K562 (cell line): ENCODE data around the gene HAPLN3. TPM values are rescaled to one million over a fixed set of nuclear protein-coding genes. Genes with fewer than 3 reads are reported as not detected.

Experiments
- ASH1L ChIP-seq: fragments of 450-650 bp; IDR thresholded peaks from 2 replicates; pipeline ENCODE4 v1.6.1; 2018; ENCODE audit warnings: borderline replicate concordance, mild to moderate bottlenecking, low read depth; ENCODE audit not compliant: partially characterized antibody
- CBX1 ChIP-seq: sonication (generic); IDR thresholded peaks from 2 replicates; pipeline ENCODE4 v1.6.1; 2016; ENCODE audit warnings: antibody characterized with exemption, low read depth, mild to moderate bottlenecking
- MAZ ChIP-seq, 2 experiments: fragments of 450-650 bp in 1 of 2; sonication (generic) in 1 of 2; formaldehyde crosslinking; IDR thresholded peaks in 1 of 2; conservative IDR thresholded peaks in 1 of 2; 2 replicates each; pipeline versions ENCODE4 v1.4.0 to v1.5.0; 2020; ENCODE audit warnings: mild to moderate bottlenecking in 1 of 2, missing genetic modification reagents in 1 of 2
- PTTG1 ChIP-seq: fragments of 450-650 bp; IDR thresholded peaks from 2 replicates; pipeline ENCODE4 v1.6.1; 2016; ENCODE audit warnings: low read depth, mild to moderate bottlenecking, missing genetic modification characterization, missing compliant biosample characterization
- RB1 ChIP-seq: fragments of 450-650 bp; IDR thresholded peaks from 2 replicates; pipeline ENCODE4 v1.6.1; 2017; ENCODE audit warnings: low read depth, mild to moderate bottlenecking
- STAT6 ChIP-seq: sonication (generic); formaldehyde crosslinking; IDR thresholded peaks from 2 replicates; pipeline ENCODE4 v1.8.1; 2023; ENCODE audit warnings: mild to moderate bottlenecking, missing genetic modification reagents
- THRB ChIP-seq: fragments of 450-650 bp; formaldehyde crosslinking; conservative IDR thresholded peaks from 2 replicates; pipeline ENCODE4 v1.4.0; 2022; ENCODE audit warnings: mild to moderate bottlenecking, missing genetic modification characterization
- ZBED1 ChIP-seq: IDR thresholded peaks from 2 replicates; pipeline ENCODE4 v1.6.1; 2014
- polyA plus RNA-seq, 8 experiments: library from polyadenylated mRNA; depleted of rRNA in 4 of 8; stranded (reverse) in 5 of 8; unstranded in 3 of 8; fragments of >200 nt; fragmentation: Nextera tagmentation in 2 of 8; fragmentation: Illumina TruSeq in 1 of 8; extraction: Ambion mirVana in 2 of 8; extraction: Trizol in 1 of 8; gene quantifications; 2 replicates each; pipeline versions ENCODE4 v1.2.1 to v1.2.3, GENCODE V29; 2011 to 2014; ENCODE audit warnings: inconsistent platforms in 1 of 8, missing spikeins in 1 of 8
- total RNA-seq, 7 experiments: library from RNA; depleted of rRNA in 6 of 7; stranded (reverse); fragments of >200 nt in 6 of 7; fragmentation: Illumina TruSeq in 2 of 7; extraction: Trizol in 2 of 7; gene quantifications; 2 replicates each; pipeline versions ENCODE4 v1.2.1 to v1.2.3, GENCODE V29; 2011 to 2021; ENCODE audit warnings: low replicate concordance in 1 of 7

Gene HAPLN3
- total and polyA plus RNA-seq, 9 of the 15 experiments (the other 6 are each of a cell fraction or from before 2014, with no cell fraction given): 0.04 to 2.4 (median 0.65) TPM

- TF ChIP-seq MAZ (CRISPR knock-in tag; conservative IDR thresholded peaks at IDR 0.05 in 1 of 2, IDR thresholded peaks at IDR 0.05 in 1 of 2) (no peak), STAT6 (no peak), CBX1 (no peak), THRB (CRISPR knock-in tag) (no peak), ZBED1 (no peak), PTTG1 (tag) (no peak), ASH1L (no peak), RB1 (no peak)
- TF ChIP-seq, all 486 proteins: peak for 0
Observed at GRCh38 chr15:88906551-88906950, 11.2 kb upstream of the HAPLN3 start (continued).
